Stimulated activated naive CD8-positive, alpha-beta T cell treated with anti-CD3 and anti-CD28 coated beads, Interleukin-15, Interleukin-2, amounts not matched to agents 100 U/mL and 50 U/mL, for 24 hours (primary cell): ENCODE measurements around the gene TMEM61.
A peak's percentile ranks its signal among the peaks of the same experiment; 100 is the strongest.
"Not testable (repeated sequence)": the region's sequence is repeated elsewhere in the genome, so short reads cannot be mapped to it uniquely, and the experiment has no call there.

Experiments used
- ATAC-seq: fragments of 150-1000 bp; cut with Tn5 transposase; one replicate; pipeline ENCODE4 v1.10.0; 2021
- DNase-seq: peaks from one replicate; pipeline ENCODE4 v3.0.0; 2021

The TMEM61 gene

GRCh38 chr1:54962612-54963395 is 17.6 kb upstream of the TMEM61 start:
- no peak for ATAC-seq
- DNase-seq, result no peak

- not testable (repeated sequence) for ATAC-seq
These were observed 16.6 kb upstream of the TMEM61 start for GRCh38 chr1:54963829-54964228.

GRCh38 chr1:54965624-54966340 is 14.6 kb upstream of the TMEM61 start:
- no peak for ATAC-seq
- DNase-seq, result no peak

More at GRCh38 chr1:54963829-54964228, 16.6 kb upstream of the TMEM61 start:
- DNase-seq, result not testable (repeated sequence)

GRCh38 chr1:54967372-54967771 is 13.1 kb upstream of the TMEM61 start:
- DNase-seq (no peak), ATAC-seq (no peak)

GRCh38 chr1:54968551-54968950 is 11.9 kb upstream of the TMEM61 start:
- ATAC-seq (no peak), DNase-seq (no peak)

- DNase-seq (no peak), ATAC-seq (no peak)
These were observed 10.5 kb upstream of the TMEM61 start for GRCh38 chr1:54969879-54970278.

- no peak for ATAC-seq
- no peak for DNase-seq
These were observed 9.5 kb upstream of the TMEM61 start for GRCh38 chr1:54970901-54971300.

- peak; percentile 40 for ATAC-seq
- DNase-seq, result no peak
These were observed 9.1 kb upstream of the TMEM61 start for GRCh38 chr1:54971317-54971791.

- ATAC-seq, result no peak
- DNase-seq, result no peak
These were observed 8.0 kb upstream of the TMEM61 start for GRCh38 chr1:54972436-54972835.

GRCh38 chr1:54973205-54973921 is 7.1 kb upstream of the TMEM61 start:
- ATAC-seq, result no peak
- no peak for DNase-seq

- DNase-seq (no peak), ATAC-seq (no peak)
These were observed 4.9 kb upstream of the TMEM61 start for GRCh38 chr1:54975356-54976108.

GRCh38 chr1:54976747-54977146 is 3.7 kb upstream of the TMEM61 start:
- no peak for ATAC-seq
- DNase-seq, result no peak

- no peak for ATAC-seq
These were observed 2.7 kb upstream of the TMEM61 start for GRCh38 chr1:54977533-54978297.

GRCh38 chr1:54978528-54979326 is 1.7 kb upstream of the TMEM61 start:
- ATAC-seq (no peak), DNase-seq (no peak)

More at GRCh38 chr1:54977533-54978297, 2.7 kb upstream of the TMEM61 start:
- no peak for DNase-seq

GRCh38 chr1:54979327-54979891 is 1.0 kb upstream of the TMEM61 start:
- no peak for DNase-seq
- ATAC-seq, result no peak

- ATAC-seq (no peak), DNase-seq (no peak)
These were observed 341 bp upstream of the TMEM61 start for GRCh38 chr1:54980046-54980527.

GRCh38 chr1:54981466-54981865 is 1.0 kb downstream of the TMEM61 start:
- no peak for DNase-seq
- no peak for ATAC-seq

GRCh38 chr1:54982739-54983138 is 2.3 kb downstream of the TMEM61 start:
- ATAC-seq (no peak), DNase-seq (no peak)

- ATAC-seq (no peak), DNase-seq (no peak)
These were observed 3.9 kb downstream of the TMEM61 start for GRCh38 chr1:54984131-54984842.
